ENCODE data around the gene TMEM37.
A peak's percentile ranks its signal among the peaks of the same experiment; 100 is the strongest.

The TMEM37 gene

DNA sequence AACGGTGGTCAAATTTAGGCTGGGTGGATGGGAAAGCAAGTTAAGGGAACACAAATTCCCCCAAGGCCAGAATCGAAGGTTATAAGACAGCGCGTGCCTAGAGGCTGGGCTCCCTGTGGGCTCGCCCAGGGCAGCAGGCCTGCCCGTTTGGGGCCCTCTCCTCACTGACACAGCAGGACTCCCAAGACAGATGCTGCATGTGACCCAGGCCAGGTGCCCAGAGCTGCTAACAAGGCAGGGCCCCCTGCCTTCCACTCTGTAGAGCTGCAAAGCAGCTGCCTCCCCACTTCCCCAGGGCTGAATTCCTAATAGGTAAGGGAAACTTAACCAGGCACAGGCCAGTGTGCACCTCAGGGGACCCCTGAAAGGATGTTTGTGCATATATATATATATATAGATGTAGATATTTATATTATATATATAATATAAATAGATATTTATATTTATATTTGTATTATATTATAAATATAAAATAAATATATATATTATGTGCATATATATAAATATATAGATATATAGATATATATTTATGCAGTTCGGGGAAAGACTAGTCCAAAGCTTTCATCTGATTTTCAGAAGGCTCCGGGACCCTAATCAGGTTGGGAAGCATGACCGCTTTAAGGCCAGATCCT, 43.7 kb downstream of the TMEM37 start:
- TF ChIP-seq, protein P1, sequence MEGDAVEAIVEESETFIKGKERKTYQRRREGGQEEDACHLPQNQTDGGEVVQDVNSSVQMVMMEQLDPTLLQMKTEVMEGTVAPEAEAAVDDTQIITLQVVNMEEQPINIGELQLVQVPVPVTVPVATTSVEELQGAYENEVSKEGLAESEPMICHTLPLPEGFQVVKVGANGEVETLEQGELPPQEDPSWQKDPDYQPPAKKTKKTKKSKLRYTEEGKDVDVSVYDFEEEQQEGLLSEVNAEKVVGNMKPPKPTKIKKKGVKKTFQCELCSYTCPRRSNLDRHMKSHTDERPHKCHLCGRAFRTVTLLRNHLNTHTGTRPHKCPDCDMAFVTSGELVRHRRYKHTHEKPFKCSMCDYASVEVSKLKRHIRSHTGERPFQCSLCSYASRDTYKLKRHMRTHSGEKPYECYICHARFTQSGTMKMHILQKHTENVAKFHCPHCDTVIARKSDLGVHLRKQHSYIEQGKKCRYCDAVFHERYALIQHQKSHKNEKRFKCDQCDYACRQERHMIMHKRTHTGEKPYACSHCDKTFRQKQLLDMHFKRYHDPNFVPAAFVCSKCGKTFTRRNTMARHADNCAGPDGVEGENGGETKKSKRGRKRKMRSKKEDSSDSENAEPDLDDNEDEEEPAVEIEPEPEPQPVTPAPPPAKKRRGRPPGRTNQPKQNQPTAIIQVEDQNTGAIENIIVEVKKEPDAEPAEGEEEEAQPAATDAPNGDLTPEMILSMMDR (IDR thresholded peaks at IDR 0.05; ENCODE audit: low read depth, low read length): no peak
- DNase-seq (ENCODE audit: extremely low read depth, low read depth): no peak

DNA sequence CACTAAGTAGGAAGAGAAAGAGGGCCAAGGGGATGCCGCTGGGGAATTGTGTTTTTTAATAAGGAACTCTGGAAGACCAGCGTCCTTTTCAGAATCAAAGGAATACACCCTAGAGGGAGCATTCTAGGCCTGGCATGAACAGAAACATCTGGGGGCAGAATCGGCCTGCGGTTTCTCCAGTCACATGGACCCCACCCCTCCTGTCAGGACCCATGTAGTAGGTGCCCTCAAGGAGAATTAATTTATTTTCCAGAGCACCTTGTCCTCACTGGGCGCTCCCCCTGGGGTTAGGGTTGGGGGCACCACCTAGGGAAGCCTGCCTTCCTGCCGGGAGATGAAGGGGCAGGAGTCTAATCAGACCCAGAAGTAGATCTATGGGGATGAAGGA, 44.2 kb downstream of the TMEM37 start:
- TF ChIP-seq, protein P1 (IDR thresholded peaks at IDR 0.05; ENCODE audit: low read depth, low read length): no peak
- DNase-seq (ENCODE audit: extremely low read depth, low read depth): no peak

DNA sequence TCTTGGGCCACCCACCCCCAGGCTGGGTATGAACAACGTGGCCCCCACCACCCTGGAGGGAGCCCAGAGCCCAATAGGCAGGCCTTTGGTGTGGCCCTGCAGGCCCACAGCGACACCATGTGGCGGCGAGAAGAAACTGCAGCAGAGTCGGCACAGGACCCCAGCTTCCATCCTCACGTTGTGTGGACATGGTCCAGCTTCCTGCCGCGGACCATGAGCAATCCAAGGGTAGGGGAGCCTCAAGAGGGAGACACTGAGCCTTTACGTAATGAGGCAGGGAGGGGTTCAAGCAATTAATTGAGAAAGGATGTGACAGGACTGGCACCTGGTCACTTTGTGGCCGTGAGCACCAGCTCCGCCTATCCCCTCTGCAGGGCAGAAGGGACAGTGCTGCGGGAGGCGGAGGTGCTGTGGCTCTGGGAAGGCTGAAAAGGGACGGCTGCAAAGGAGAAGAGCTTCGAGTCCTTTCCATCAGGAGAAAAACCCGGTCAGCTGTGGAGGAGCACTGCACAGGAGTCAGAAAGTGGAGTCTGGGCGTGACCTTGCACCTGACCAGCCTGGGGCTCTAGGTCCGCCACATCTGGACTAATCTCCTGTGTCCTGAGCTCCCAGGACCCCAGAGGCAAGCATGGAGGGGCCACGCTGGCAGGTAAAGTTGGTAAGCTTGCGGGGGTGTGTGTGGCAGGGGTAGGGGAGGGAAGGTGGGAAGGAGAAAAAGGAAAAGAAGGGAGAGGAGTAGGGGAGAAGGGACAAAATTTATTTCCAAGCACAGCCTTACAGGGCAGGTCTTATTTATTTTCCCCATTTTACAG, 44.9 kb downstream of the TMEM37 start:
- peak; percentile 2 for DNase-seq (ENCODE audit: extremely low read depth, low read depth)
- TF ChIP-seq, protein P1 (IDR thresholded peaks at IDR 0.05; ENCODE audit: low read depth, low read length): peak; percentile 92

DNA sequence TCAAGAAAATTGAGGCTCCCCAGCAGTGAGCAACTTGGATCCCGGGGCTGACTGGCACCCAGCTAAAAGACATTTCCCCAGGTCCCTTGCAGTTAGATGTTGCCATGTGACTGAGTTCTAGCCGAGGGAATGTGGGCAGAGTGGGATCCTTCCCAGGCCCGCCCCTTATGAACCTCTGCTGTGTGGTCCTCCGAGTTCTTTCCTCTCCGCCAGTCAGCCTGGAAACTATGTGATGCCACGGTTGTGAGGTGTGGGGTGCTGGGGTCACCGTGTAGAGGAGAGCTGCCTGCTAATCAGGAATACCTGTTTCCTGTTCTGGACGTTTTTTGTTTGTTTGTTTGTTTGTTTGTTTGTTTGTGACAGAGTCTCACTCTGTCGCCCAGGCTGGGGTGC, 45.5 kb downstream of the TMEM37 start:
- TF ChIP-seq, protein P1 (IDR thresholded peaks at IDR 0.05; ENCODE audit: low read depth, low read length): no peak
- DNase-seq (ENCODE audit: extremely low read depth, low read depth): no peak

DNA sequence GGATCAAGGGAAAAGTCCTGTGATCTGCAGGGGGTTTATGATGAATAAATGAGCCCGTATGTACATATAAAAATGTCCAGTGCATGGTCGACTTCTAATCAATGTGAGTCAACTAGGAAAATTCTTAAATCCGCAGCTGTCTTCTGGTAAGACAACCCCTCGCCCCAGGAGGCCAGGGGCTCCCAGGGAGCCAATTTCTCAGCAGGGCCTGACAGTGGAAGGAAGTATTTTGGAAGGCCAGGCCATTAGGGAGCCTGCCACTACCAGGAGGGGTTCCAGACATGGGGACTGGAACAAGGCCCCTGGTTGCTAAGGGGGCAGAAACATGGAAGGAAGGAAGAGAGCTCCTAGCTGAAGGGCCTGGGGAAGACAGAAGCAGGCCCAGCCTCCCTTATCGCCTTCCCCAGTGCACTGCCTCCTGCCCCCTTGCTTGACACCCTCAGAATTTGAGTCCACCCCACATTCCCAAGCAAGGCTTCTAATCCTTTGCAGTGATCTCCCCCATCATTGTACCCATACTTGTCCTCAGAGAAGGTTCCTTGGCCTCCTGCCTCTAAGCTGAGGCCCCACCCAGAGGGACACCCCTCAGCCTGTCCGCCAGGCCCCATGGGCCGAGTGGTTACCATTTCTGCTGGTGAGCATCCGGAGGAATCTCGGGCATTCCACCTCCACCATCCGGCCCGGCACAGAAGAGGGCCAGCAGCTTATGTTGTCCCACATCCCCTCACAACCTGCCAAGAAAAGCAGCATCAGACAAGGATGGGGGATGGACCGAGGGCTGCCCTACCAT, 46.7 kb downstream of the TMEM37 start:
- TF ChIP-seq, protein P1 (IDR thresholded peaks at IDR 0.05; ENCODE audit: low read depth, low read length): no peak
- no peak for DNase-seq (ENCODE audit: extremely low read depth, low read depth)

DNA sequence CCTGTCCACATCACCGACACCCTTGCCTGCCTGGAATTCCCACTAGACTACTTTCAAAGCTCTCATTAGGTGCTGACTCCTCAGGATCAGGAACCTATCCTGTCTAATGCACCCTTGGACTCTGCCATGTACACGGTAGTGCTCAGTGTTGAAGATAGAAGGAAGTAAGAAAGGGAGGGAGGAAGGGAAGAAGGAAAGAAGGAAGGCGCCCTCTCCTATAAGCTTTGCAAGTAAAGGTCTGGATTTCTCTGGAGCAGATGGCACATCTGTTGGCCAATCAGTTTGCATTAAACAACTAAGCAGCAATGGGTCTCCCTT, 47.3 kb downstream of the TMEM37 start:
- TF ChIP-seq, protein P1 (IDR thresholded peaks at IDR 0.05; ENCODE audit: low read depth, low read length): no peak
- DNase-seq (ENCODE audit: extremely low read depth, low read depth): no peak

DNA sequence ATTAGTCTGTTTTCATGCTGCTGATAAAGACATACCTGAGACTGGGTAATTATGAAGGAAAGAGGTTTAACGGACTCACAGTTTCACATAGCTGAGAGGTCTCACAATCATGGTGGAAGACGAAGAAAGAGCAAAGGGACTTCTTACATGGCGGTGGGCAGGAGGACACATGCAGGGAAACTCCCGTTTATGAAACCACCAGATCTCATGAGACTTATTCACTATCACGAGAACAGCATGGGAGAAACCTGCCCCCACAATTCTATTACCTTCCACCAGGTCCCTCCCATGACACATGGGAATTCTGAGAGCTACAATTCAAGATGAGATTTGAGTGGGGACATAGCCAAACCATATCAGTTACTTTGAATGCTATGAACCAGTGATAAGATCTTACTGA, 48.5 kb downstream of the TMEM37 start:
- no peak for DNase-seq (ENCODE audit: extremely low read depth, low read depth)
- TF ChIP-seq, protein P1 (IDR thresholded peaks at IDR 0.05; ENCODE audit: low read depth, low read length): no peak

Measured in AG09319 (cell line).